GM19438 (cell line): ENCODE measurements around the gene FAM167B.

Experiments used
- ATAC-seq: cut with Tn5 transposase; IDR thresholded peaks from one replicate; pipeline ENCODE4 v1.9.1; 2021; ENCODE audit warnings: low read depth; ENCODE audit not compliant: unreplicated experiment

Gene FAM167B

DNA sequence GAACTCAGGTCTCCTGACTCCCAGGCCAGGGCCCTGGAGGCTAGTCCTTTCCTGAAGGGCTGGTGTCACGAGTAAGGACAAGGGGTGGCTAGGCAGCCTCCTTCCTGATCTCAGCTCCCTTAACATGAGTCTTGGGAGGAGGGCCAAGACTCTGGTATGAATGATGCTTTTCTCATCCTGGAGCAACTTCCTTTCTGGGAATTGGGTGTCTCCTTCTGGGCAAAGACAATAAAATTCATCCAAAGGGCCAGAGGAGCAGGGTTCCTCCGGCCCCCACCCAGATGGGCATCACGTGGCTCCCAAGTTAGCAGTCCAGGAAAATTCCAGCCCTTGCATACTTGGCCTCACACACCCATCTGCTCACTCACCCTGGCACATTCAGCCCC, at the start of gene FAM167B:
Gene FAM167B, plus strand, starts transcription at position 335 of the 386 bp plus-strand sequence. CDS start 200 bp downstream, outside the sequence.
- ATAC-seq: no peak

DNA sequence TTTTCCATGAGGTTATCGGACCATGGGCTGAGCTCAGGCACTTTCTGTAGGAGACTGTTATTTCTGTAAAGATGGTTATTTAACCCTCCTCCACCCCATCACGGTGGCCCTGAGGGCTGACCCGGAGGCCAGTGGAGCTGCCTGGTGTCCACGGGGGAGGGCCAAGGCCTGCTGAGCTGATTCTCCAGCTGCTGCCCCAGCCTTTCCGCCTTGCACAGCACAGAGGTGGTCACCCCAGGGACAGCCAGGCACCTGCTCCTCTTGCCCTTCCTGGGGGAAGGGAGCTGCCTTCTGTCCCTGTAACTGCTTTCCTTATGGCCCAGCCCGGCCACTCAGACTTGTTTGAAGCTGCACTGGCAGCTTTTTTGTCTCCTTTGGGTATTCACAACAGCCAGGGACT, 49.2 kb upstream of the FAM167B start:
- ATAC-seq: no peak

DNA sequence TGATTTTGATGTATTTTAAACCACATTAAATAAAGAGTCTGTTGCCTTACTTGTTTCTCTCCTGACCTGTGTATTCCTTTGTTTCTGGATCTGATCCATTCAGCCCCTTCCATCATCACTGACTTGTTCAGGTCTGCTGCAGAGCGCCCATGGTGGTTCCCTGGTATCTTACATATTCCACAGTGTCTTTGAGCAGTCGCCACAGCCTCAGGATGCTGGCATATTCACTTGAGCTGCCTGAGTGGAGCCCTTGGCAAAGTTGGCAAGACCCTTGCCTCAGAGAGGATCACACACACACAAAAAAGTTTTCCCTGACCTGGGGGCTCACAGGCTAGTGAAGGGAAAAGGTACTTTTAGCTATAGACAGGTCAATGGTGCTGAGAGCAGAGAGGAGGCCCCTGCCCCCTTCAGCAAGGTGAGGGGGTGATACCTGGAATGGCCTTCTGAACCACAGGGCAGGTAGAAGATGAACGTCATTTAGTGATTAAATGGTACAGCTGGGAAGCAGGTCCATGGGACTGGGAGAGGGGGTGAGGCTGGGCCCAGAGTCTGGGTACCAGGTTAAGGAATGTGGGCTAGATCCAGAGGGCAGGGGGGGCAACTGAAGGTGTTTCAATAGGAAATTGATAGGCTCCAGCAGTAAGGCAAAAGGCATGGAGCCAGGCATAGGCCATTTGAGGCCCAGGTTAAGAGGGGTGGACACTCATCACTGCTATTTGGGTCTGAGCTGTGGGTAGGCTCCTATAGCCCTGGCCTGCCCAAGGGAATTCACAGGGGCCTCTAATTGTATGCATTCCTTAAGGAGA, 48.6 kb upstream of the FAM167B start:
- no peak for ATAC-seq

DNA sequence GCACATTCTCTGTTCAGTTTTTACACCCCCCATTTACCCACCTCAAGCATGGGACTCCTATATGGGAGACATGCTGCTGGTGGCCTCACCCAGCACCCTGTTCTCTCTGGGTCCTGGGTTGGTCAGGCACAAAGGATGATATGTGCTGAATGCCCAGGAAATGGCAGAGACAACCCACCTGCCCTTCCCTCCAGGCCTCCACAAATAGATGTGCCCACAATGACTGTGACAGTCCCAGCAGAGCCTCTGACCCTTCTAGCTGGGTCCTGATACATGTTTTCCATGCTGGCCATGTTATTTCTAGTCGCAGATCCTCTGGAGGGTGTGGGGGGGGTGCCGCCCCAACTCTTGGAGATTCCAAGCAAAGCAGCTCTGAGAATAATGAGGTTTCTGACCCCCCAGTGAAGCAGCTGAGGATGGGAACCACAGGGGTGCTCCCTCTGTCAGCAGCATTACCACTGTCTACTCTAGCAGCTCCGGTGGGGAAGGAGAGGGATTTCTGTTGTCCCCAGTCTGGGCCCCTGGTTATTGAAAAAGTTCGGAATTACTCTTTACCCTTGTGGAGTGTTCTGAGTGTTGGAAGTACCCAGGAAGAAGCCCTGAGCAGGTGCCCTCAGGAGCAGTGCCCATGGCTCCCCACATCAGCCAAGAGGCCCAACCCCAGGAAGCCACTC, 47.8 kb upstream of the FAM167B start:
- ATAC-seq: no peak

DNA sequence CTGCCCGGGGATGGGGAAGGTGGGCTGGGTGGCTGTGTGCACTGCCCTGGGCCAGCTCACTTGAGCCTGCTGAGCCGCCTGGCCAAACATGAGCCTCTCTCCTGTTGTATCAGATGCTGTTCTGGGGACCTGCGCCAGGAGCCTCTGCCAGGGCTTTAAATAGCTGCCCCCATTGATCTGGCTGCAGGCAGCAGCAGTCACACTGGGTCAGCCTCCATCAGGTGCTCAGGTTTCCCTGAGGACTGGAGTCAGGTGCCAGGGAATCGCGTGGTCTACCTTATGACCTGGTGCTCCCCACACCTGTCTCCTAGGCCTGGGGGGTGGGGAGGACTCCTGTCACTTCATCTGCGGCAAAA, 47.3 kb upstream of the FAM167B start:
- no peak for ATAC-seq

DNA sequence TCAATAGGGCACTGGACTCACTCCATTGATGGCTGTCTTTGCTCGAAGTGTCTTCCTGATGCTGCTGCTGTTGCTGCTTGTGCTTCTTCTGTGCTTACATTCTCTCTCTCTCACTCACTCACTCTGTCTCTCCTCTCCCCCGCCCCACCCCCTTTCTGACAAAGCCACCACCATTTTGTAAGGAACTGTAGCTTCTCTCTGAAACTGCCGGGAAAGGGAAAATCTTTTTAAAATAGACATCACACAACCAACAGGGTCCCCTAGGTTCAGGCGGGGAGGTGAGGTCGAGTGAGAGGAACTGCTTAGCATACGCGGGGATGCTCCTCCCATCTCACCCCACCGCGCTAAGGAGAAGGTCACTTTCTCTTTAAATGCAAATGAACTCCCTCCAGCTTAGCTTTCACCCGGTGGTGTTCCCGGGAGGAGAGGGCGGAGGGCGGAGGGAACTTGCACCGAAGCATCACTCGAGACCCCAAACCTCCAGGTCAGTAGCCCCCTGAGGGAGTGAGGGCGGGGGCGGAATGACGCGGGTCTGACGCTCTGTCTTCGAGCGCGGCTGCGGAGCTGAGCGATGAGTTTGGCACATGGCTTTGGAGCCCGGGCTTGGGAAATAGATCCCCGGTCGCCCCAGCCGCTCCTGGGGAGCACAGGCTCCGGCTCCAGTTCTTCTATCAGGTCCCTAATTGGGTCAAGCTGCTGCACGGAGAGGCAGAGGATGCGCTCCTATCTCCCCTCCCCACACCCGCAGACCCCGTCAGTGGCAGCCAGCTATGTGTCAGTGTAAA, 46.6 kb upstream of the FAM167B start, which contains the start of gene CCDC28B:
Gene CCDC28B, plus strand, starts transcription at position 370 of the 785 bp plus-strand sequence. CDS start 1,341 bp downstream, outside the sequence.
- peak; percentile 23 for ATAC-seq

DNA sequence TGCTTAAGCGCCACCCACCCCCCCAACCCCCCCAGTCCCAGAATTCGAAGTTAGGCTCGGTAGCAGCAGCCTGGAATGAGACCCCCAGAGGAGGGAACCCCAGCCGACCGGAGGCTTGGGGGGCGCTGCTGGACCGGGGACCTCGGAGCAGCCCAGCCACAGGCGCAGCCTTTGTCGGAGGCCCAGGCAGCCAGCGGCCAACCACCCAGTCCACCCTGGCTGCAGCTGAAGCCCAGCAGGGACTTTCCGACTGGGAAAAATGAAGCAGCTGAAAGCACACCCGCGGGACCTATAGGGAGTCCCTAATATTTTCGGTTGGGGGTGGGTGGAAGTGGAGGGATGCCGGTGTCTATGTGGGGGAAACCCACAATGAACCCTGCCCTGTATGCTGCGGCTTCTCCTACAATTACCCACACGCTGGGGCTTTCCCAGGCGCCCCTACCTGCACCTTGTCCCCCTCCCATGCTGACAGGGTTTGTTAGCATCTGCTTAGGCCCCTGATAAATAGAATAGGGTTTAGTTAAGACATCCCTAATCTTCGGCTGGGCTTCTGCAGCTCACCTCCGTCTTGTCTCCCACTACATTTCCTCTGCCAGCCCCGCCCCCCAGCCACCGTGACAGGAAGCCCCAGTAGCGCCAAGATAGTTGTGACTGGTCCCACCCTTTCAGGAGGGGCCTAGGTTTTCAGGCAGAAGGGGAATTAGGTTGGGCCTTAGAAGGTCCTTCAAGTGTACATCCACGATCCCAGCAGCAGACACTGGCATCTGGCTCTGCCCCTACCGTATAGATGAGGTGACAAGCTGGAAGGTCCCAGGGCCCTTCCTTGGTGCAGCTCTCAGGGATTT, 45.8 kb upstream of the FAM167B start:
- peak; percentile 33 for ATAC-seq

DNA sequence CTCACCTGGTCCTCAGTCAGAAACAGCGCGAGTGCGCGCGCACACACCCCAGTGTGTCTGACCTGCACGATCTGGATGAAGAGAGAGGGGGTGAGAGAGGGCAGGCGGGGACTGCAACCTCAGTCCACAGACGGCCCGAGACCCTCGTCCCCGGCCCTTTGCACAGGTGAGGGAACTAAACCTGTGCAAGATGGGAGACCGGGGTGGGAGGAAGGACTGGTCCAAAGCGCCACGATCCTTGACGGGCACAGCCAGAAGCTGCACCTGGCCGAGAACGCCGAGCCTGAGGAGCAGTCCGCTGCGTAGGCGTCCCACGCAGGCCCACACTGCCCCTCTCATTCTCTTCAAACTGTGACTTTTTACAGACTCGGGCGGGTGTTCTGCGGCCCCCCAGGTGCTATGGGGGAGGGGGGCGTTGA, 42.1 kb upstream of the FAM167B start:
- ATAC-seq: no peak

DNA sequence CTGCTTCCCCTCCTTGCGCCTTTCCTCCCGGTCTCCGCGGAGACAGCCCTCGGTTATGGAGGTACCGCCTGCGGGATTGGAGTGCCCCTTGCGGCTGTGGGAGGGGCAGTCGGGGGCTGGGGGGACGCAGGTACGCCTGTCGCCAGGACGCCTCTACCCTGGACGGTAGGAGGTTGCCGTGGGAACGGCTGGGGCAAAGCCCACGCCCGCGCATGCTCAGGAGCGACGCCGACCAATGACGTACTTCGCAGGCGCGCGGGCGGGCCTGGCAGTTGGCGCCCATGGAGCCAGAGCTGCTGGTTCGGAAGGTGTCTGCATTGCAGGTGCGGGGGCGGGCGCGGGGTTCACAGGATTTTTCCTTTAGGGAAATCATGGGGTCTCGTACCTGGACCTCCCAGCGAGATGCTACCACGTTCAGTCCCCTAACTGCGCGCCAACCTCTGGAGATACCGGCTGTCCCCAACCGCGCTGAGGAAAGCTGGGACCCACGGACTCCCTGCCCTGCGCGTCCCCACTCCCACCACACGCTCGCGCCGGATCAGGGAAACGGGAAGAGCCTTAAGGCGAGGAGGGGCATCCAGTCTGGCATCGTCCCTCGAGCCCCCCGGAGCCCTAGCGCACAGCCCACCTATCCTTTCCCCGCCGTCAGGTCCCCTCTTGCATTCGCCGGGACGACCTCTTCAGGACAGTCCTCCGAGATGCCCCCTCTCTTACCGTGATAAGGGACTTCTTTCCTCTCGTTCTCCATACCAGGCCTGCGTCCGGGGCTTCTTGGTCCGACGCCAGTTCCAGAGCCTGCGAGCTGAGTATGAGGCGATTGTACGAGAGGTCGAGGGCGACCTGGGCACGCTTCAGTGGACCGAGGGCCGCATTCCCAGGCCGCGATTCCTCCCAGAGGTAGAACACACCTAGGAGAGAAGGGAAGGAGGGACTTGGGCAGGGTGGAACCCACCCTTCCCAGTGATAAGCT, 41.3 kb upstream of the FAM167B start, which contains the start of gene IQCC:
Gene IQCC, plus strand, starts transcription at position 271 of the 970 bp plus-strand sequence. Its CDS starts 11 bp downstream, at position 282.
- no peak for ATAC-seq

DNA sequence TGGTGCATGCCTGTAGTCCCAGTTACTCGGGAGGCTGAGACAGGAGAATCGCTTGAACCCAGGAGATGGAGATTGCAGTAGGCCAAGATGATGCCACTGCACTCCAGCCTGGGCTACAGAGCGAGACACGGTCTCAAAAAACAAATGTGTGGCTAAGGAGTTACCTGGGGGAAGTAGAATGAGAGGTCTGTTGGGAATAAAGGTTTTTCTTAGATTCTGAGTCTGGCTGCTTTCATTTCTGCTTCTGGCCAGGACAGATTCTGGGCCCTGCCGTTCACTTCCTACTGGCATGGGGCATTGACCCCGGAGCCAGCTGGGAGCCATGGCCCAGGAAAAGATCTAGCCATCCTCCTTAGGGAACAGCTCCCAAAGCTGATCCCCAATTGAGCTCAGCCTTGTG, 38.6 kb upstream of the FAM167B start:
- ATAC-seq: no peak

DNA sequence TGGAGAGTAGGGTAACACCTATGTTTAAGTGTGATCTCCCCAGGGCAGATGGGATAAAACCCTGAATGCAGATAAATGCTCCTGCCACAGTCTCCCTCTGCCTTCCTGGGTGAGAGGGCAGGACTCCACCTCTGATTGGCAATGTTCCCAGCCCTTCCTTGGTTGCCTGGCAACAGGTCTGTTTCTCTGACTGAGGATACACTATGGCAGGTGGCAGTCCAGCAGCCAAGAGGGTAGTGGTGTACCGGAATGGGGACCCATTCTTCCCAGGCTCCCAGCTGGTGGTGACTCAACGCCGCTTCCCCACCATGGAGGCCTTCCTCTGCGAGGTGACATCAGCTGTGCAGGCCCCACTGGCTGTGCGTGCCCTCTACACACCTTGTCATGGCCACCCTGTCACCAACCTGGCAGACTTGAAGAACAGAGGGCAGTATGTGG, 38.1 kb upstream of the FAM167B start, which contains the start of gene DCDC2B:
Gene DCDC2B, plus strand, starts transcription at position 199 of the 438 bp plus-strand sequence. Its CDS starts 5 bp downstream, at position 204.
- no peak for ATAC-seq

DNA sequence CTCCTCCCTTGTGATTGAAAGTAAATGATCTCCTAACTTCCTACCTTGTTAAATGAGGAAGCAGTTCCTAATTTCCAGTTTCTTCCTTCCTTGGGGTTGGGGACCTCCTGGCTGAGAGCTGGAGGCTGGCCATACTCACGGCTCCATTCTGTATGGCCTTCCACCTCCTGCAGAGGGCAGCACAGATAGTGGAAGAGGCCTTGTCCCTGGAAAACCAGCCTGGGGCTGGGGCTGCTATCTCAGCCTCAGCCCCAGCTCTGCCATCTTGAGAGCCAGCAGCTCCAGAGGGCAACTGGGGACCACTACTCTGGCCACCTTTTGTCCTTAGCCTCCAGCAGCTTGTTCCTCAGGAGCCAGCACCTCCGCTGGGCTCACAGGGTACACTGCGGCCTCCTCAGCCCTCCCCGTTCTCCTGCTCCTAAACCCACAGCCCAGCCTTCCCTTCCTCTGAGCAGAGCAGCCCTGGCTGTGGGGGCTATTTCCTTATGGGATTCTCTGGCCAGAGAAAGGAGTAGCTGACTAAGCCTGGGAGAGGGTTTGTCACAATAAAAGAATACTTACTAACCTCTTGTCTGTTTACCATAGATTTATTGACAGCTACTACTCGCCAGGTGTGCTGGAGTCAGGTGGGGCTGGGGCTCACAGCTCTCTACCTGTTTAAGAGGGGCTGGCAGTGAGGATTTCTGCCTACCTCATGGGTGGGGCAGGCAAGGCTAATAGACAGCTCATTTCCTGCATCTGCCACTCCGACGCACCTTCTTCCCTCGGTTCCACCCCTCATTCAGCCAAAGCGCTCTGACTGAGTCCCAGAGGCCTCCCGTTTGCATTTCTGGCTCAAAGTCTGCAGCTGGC, 31.2 kb upstream of the FAM167B start:
- no peak for ATAC-seq

DNA sequence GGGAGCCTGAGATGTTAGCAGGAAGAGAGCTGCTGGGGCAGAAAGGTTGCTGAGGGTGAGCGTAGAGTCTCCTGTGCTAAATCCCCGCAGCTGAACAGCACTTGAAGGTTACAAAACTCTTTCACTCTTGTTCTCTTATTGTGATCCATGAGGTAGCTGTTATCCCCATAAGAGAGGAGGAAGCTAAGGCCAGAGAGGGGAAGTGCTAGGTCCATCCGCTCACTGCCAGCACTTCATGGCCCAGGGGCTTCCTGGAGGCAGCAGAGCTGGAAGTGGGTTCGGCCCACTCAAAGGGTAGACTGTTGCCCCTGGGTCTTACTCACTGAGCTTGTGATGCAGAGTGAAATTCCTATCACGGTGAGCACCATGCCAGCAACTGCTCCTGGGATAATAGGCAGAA, 30.5 kb upstream of the FAM167B start:
- ATAC-seq: no peak

DNA sequence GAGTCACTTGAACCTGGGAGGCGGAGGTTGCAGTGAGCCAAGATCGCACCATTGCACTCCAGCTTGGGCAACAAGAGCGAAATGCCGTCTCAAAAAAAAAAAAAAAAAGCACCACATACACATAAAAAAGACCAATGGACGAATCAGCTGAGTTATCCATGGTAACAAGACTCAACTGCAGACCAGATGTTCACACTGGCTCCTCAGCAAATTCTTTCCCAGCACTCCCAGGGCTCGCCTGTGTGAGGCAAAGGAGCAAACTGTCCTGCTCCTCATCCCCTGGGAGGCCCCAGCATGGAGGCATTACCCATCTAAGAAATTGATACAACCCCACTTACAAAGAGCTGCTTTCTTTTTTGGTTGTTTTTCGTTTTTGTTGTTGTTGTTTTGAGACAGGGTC, 28.0 kb upstream of the FAM167B start:
- no peak for ATAC-seq

DNA sequence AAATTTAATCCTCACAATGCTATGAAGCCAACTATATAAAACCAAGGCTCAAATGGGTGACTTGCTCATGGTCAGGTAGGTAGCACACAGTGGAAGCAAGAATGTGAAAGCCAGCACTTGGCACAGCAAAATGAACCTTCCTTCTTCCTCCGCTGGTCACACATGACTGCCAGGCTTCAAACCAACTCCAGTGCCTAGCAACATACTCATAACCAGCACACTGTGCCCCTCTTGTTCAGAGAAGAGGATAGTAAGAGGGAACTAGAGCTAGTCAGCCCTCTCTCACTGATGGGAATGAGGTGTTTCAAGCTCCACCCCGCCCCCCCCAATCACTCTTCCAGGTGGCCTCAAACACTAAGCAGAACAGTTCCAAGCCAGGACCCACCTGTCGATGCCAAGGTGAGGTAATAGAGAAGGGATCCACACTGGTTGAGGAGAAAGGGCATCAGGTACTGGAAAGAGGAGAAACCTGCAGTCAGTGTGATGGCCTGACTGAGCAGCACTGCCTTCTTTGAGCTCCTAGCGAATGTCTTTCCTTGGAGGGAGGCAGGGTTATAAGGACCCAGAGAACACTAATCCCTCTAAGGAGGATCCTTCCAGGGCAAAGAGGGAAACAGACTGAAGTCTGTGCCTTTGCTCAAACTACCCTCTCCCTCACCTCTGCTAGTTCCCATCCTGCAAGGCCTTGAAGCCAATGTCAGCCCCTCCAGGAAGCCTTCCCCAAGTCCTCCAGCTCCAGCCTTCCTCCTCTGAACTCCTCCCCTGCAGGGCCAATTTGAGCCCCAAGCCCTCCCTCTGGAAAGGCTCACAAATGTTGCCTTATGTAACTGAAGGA, 26.1 kb upstream of the FAM167B start:
- no peak for ATAC-seq

DNA sequence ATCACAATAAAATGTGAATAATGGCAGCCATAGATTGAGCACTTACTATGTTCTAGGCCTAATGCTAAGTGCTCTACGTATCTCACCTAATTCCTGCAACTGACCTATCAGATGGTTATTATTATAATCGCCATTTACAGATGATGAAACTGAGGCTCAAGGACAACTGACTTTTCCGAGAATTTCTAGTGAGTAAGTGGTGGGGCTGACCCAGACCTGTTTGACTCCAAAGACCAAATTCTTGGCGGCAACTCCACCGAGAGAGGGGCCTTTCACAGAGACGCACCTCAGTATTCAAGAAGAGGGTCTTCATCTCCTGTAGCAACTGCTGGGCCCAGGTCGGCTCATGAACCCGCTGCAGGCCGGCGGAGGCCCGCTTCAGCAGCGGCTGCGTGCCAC, 25.4 kb upstream of the FAM167B start:
- no peak for ATAC-seq
